Central memory CD8-positive, alpha-beta T cell (primary cell): Measurements from ENCODE around the gene C2orf81.

Experiments
- ATAC-seq: fragments of 150-1000 bp; cut with Tn5 transposase; replicated peaks from 2 replicates; pipeline ENCODE4 v1.10.0; 2022; ENCODE audit warnings: mild to moderate bottlenecking, moderate FRiP score, moderate number of reproducible peaks; ENCODE audit not compliant: poor library complexity, severe bottlenecking; ENCODE audit errors: extremely low read depth
- DNase-seq, 2 donors: peaks; one replicate each; pipeline ENCODE4 v3.0.0; 2021; ENCODE audit warnings: low spot score in 2 of 2
- H3K27ac Mint-ChIP-seq: one replicate; pipeline ENCODE4 v1.8.0; 2022; ENCODE audit warnings: low read depth, mild to moderate bottlenecking, moderate library complexity, mixed read lengths
- H3K27me3 Mint-ChIP-seq: one replicate; pipeline ENCODE4 v1.8.0; 2022; ENCODE audit warnings: mixed read lengths
- H3K36me3 Mint-ChIP-seq: one replicate; pipeline ENCODE4 v1.8.0; 2022; ENCODE audit warnings: mild to moderate bottlenecking, moderate library complexity, mixed read lengths; ENCODE audit not compliant: insufficient read depth
- H3K4me1 Mint-ChIP-seq: one replicate; pipeline ENCODE4 v1.8.0; 2022; ENCODE audit warnings: mixed read lengths
- H3K4me3 Mint-ChIP-seq: one replicate; pipeline ENCODE4 v1.8.0; 2022; ENCODE audit warnings: mild to moderate bottlenecking, moderate library complexity, mixed read lengths
- H3K9me3 Mint-ChIP-seq: one replicate; pipeline ENCODE4 v1.8.0; 2022; ENCODE audit warnings: mixed read lengths

Gene C2orf81

GRCh38 chr2:74439803-74440377, 18.5 kb upstream of the C2orf81 start:
- Mint-ChIP-seq H3K36me3 (no peaks in the 10 kb centered on the region), H3K27ac (peak overlapping the region; percentile 80), H3K4me3 (peak overlapping the region; percentile 61), H3K4me1 (peaks cover 10% of the 10 kb centered on the region), H3K27me3 (peaks cover 17% of the 10 kb centered on the region), H3K9me3 (no peaks in the 10 kb centered on the region)
- ATAC-seq (no peak), DNase-seq (no peak)

- Mint-ChIP-seq H3K27me3 (peaks cover 17% of the 10 kb centered on the region), H3K27ac (peak overlapping the region; percentile 80), H3K4me1 (peaks cover 10% of the 10 kb centered on the region), H3K36me3 (no peaks in the 10 kb centered on the region), H3K9me3 (no peaks in the 10 kb centered on the region), H3K4me3 (peak overlapping the region; percentile 61)
- DNase-seq (no peak), ATAC-seq (no peak)
Measured at GRCh38 chr2:74439373-74439772, 18.0 kb upstream of the C2orf81 start.

- Mint-ChIP-seq H3K27me3 (peaks cover 17% of the 10 kb centered on the region), H3K4me3 (no peak overlapping the region), H3K36me3 (no peaks in the 10 kb centered on the region), H3K9me3 (no peaks in the 10 kb centered on the region), H3K27ac (no peak overlapping the region), H3K4me1 (peaks cover 10% of the 10 kb centered on the region)
- ATAC-seq (no peak), DNase-seq (no peak)
Measured at GRCh38 chr2:74438248-74438647, 16.8 kb upstream of the C2orf81 start.

- DNase-seq (no peak), ATAC-seq (no peak)
- Mint-ChIP-seq H3K9me3 (no peaks in the 10 kb centered on the region), H3K36me3 (no peaks in the 10 kb centered on the region), H3K27me3 (peaks cover 10% of the 10 kb centered on the region), H3K4me1 (peaks cover 6% of the 10 kb centered on the region), H3K4me3 (no peak overlapping the region), H3K27ac (no peak overlapping the region)
Measured at GRCh38 chr2:74436848-74437695, 15.7 kb upstream of the C2orf81 start.

- Mint-ChIP-seq H3K4me1 (peaks cover 5% of the 10 kb centered on the region), H3K9me3 (no peaks in the 10 kb centered on the region), H3K27me3 (peaks cover 9% of the 10 kb centered on the region), H3K36me3 (peaks cover 1% of the 10 kb centered on the region), H3K4me3 (no peak overlapping the region), H3K27ac (no peak overlapping the region)
- ATAC-seq (no peak), DNase-seq (no peak)
Measured at GRCh38 chr2:74436111-74436805, 14.8 kb upstream of the C2orf81 start.

- Mint-ChIP-seq H3K4me3 (no peak overlapping the region), H3K27ac (no peak overlapping the region), H3K27me3 (no peaks in the 10 kb centered on the region)
Measured at GRCh38 chr2:74430502-74430901, 9.1 kb upstream of the C2orf81 start.

GRCh38 chr2:74429487-74430451, 8.3 kb upstream of the C2orf81 start:
- no peak for DNase-seq
- H3K4me1 Mint-ChIP-seq = no peaks in the 10 kb centered on the region
- no peak overlapping the region for H3K4me3 Mint-ChIP-seq
- no peaks in the 10 kb centered on the region for H3K9me3 Mint-ChIP-seq
- no peaks in the 10 kb centered on the region for H3K27me3 Mint-ChIP-seq
- no peak for ATAC-seq
- H3K36me3 Mint-ChIP-seq = peaks cover 3% of the 10 kb centered on the region
- no peak overlapping the region for H3K27ac Mint-ChIP-seq

More at GRCh38 chr2:74430502-74430901, 9.1 kb upstream of the C2orf81 start:
- DNase-seq (no peak), ATAC-seq (no peak)
- Mint-ChIP-seq H3K36me3 (peaks cover 3% of the 10 kb centered on the region), H3K9me3 (no peaks in the 10 kb centered on the region), H3K4me1 (no peaks in the 10 kb centered on the region)

- H3K4me3 Mint-ChIP-seq = no peak overlapping the region
- H3K27me3 Mint-ChIP-seq = no peaks in the 10 kb centered on the region
- ATAC-seq = no peak
- no peaks in the 10 kb centered on the region for H3K4me1 Mint-ChIP-seq
- DNase-seq = no peak
- H3K27ac Mint-ChIP-seq = no peak overlapping the region
- peaks cover 3% of the 10 kb centered on the region for H3K36me3 Mint-ChIP-seq
- no peaks in the 10 kb centered on the region for H3K9me3 Mint-ChIP-seq
Measured at GRCh38 chr2:74428675-74429074, 7.3 kb upstream of the C2orf81 start.

- H3K4me1 Mint-ChIP-seq = peaks cover 6% of the 10 kb centered on the region
- H3K27me3 Mint-ChIP-seq = no peaks in the 10 kb centered on the region
- H3K27ac Mint-ChIP-seq = no peak overlapping the region
- H3K4me3 Mint-ChIP-seq = no peak overlapping the region
- DNase-seq (no peak), ATAC-seq (no peak)
- peaks cover 3% of the 10 kb centered on the region for H3K36me3 Mint-ChIP-seq
- no peaks in the 10 kb centered on the region for H3K9me3 Mint-ChIP-seq
Measured at GRCh38 chr2:74427551-74427950, 6.1 kb upstream of the C2orf81 start.

- Mint-ChIP-seq H3K27ac (no peak overlapping the region), H3K36me3 (peaks cover 9% of the 10 kb centered on the region), H3K9me3 (no peaks in the 10 kb centered on the region), H3K4me1 (peaks cover 16% of the 10 kb centered on the region), H3K4me3 (no peak overlapping the region), H3K27me3 (no peaks in the 10 kb centered on the region)
- DNase-seq (no peak), ATAC-seq (no peak)
Measured at GRCh38 chr2:74426181-74426758, 4.9 kb upstream of the C2orf81 start.

GRCh38 chr2:74425523-74425922, 4.1 kb upstream of the C2orf81 start:
- no peak overlapping the region for H3K4me3 Mint-ChIP-seq

GRCh38 chr2:74424995-74425406, 3.6 kb upstream of the C2orf81 start:
- peaks cover 26% of the 10 kb centered on the region for H3K4me1 Mint-ChIP-seq
- no peak overlapping the region for H3K27ac Mint-ChIP-seq
- no peak overlapping the region for H3K4me3 Mint-ChIP-seq
- ATAC-seq (no peak), DNase-seq (no peak)
- no peaks in the 10 kb centered on the region for H3K27me3 Mint-ChIP-seq
- peaks cover 9% of the 10 kb centered on the region for H3K36me3 Mint-ChIP-seq
- H3K9me3 Mint-ChIP-seq = no peaks in the 10 kb centered on the region

More at GRCh38 chr2:74425523-74425922, 4.1 kb upstream of the C2orf81 start:
- peaks cover 21% of the 10 kb centered on the region for H3K4me1 Mint-ChIP-seq
- peaks cover 9% of the 10 kb centered on the region for H3K36me3 Mint-ChIP-seq
- no peak overlapping the region for H3K27ac Mint-ChIP-seq
- ATAC-seq = no peak
- H3K9me3 Mint-ChIP-seq = no peaks in the 10 kb centered on the region
- no peak for DNase-seq
- no peaks in the 10 kb centered on the region for H3K27me3 Mint-ChIP-seq
